ENCODE measurements around the gene FAM149B1. TPM values are rescaled to one million over a fixed set of nuclear protein-coding genes. Genes with fewer than 3 reads are reported as not detected.
"Not testable (repeated sequence)": the region's sequence is repeated elsewhere in the genome, so short reads cannot be mapped to it uniquely, and the experiment has no call there.

Gene FAM149B1
- total and polyA plus RNA-seq, 2 donors: 15.2 to 29.5 TPM

DNA sequence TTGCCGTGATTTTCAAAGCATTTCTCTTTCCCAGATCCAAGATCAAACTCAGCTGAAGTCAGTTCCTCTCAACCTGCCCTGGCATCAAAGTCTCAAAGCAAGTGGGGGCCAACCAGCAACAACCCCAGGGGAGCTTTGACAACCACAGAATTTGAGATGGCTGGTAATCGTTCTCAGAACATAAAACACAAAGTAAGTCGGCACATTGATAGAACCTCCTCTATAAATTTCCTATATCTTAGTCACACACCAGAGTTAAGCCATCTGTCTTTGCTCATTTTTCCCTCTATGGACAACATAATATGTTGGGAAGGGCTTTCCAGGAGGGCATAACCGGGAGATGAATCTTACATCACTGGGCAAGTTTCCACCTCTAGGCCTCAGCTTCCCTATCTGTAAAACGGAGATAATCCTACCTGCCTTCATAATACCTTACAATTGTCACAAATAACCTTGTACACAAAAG, 80.4 kb downstream of the FAM149B1 start:
- DNase-seq (ENCODE audit: low read depth in 6 of 9, low spot score in 9 of 9): no peak
- WGBS: 90% methylated on average over 5 of the region's 5 CpGs
- Histone ChIP-seq H3K27me3 (ENCODE audit: control insufficient read depth in 2 of 2, insufficient read depth in 1 of 2, low read length in 1 of 2) (no peaks in the 10 kb centered on the region), H3K9me3 (ENCODE audit: control insufficient read depth in 2 of 2, insufficient read depth in 1 of 2, low read length in 1 of 2) (no peaks in the 10 kb centered on the region), H3K36me3 (ENCODE audit: control insufficient read depth in 2 of 2, insufficient read depth in 2 of 2, low read length in 1 of 2) (peaks cover 9 to 37% of the 10 kb centered on the region in 2 donors), H3K4me1 (ENCODE audit: control insufficient read depth in 2 of 2, insufficient read depth in 2 of 2, low read length in 2 of 2) (peaks cover 19 to 38% of the 10 kb centered on the region in 2 donors), H3K27ac (ENCODE audit: low read depth in 1 of 2, low read length in 1 of 2) (peak overlapping the region in 1 of 2 donors; percentile 94), H3K4me3 (ENCODE audit: low read length in 2 of 2) (no peak overlapping the region)

DNA sequence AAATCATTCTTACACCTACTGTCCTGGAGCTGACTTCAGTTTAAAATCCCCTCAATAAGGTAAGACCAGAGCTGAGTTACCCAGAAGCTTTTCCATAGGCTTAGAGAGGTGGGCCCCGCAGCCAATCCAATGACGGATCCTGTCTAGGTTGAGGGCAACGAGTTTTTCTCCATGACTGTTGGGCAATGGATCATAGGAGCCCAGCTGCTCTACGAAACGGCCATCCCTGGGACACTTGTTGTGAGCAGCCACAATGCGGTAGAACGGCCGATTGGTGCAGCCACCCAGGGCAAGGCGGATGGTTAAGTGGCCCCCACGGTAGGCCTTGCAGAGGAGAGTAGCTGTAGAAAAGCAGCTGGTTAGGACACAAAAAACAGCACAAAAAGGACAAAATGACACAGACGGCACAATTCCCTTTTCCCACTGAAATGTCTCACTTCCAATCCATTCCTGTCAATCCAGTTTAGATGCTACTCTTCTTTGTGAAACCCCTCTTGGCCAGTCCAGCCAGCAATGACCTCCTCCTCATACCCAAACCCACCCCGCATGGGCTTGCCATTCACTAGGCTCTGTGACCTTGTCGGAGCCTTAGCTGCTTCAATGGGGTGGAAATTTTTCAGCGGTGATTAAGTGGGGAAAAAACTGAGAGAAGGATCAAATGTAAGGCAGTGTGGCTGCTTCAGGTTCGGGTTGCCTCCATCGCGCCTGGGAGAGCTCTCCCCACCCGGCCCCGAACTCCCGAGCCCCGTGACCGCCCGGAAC, 83.9 kb downstream of the FAM149B1 start:
- peak in 1 of 9 donors; percentile 2 for DNase-seq (ENCODE audit: low read depth in 6 of 9, low spot score in 9 of 9)
- no peaks in the 10 kb centered on the region for H3K27me3 ChIP-seq (ENCODE audit: control insufficient read depth in 2 of 2, insufficient read depth in 1 of 2, low read length in 1 of 2)
- 31% methylated on average over 23 of the region's 23 CpGs for WGBS
- peak overlapping the region; percentile 90 to 96 for H3K27ac ChIP-seq (ENCODE audit: low read depth in 1 of 2, low read length in 1 of 2)
- peaks cover 4 to 14% of the 10 kb centered on the region in 2 donors for H3K36me3 ChIP-seq (ENCODE audit: control insufficient read depth in 2 of 2, insufficient read depth in 2 of 2, low read length in 1 of 2)
- H3K9me3 ChIP-seq (ENCODE audit: control insufficient read depth in 2 of 2, insufficient read depth in 1 of 2, low read length in 1 of 2): no peaks in the 10 kb centered on the region
- H3K4me1 ChIP-seq (ENCODE audit: control insufficient read depth in 2 of 2, insufficient read depth in 2 of 2, low read length in 2 of 2): peaks cover 14 to 22% of the 10 kb centered on the region in 2 donors
- H3K4me3 ChIP-seq (ENCODE audit: low read length in 2 of 2): peak overlapping the region; percentile 80 to 91

DNA sequence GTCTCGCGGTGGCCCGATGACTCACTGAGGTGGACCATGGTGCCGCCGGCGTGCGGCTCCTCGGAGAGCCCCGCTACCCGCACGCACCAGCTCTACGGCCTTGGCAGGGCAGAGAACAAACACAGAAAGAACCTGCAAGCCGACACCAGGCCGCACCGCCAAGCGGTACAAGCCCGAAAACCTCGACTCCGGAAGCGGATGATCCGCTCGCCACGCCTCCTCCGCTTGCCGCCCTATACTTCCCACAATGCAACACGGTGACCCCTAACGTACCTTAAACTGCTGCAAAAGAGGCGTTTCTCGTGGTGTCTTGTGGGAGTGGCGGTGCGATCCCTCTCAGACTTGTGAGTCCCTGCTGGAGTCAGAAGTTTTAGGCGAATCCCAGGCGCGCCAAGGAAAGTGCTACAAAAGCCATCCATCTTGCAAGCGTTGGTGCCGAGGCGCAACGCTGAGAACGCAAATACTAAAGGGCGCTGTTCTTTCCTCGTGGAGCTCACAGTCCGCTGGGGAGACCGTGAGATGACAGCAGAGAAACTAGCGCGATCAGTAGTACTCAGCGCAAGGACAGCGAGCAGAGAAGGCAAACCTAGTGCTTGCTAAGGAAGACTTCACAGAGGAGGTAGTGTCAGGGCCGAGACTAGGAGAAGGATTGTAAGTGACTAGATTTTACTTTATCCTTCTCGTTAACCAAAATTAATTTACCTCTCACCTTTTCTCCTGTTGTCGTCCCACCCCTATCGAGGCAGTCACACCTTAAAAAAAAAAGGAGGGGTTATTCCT, 84.7 kb downstream of the FAM149B1 start, which contains the start of gene MRPS16:
Gene MRPS16, minus strand, starts transcription at position 200 of the 780 bp plus-strand sequence. Its CDS starts 162 bp downstream, at position 38.
- DNase-seq (ENCODE audit: low read depth in 6 of 9, low spot score in 9 of 9): peak; percentile 89 to 98 (median 96)
- Histone ChIP-seq H3K27me3 (ENCODE audit: control insufficient read depth in 2 of 2, insufficient read depth in 1 of 2, low read length in 1 of 2) (no peaks in the 10 kb centered on the region), H3K4me3 (ENCODE audit: low read length in 2 of 2) (peak within 1 kb of the TSS; percentile 80 to 91), H3K9me3 (ENCODE audit: control insufficient read depth in 2 of 2, insufficient read depth in 1 of 2, low read length in 1 of 2) (no peaks in the 10 kb centered on the region), H3K36me3 (ENCODE audit: control insufficient read depth in 2 of 2, insufficient read depth in 2 of 2, low read length in 1 of 2) (peaks cover 4 to 14% of the 10 kb centered on the region in 2 donors), H3K27ac (ENCODE audit: low read depth in 1 of 2, low read length in 1 of 2) (peak within 1 kb of the TSS; percentile 90 to 96), H3K4me1 (ENCODE audit: control insufficient read depth in 2 of 2, insufficient read depth in 2 of 2, low read length in 2 of 2) (peaks cover 12 to 20% of the 10 kb centered on the region in 2 donors)
- under 1% methylated on average over 51 of the region's 51 CpGs for WGBS

DNA sequence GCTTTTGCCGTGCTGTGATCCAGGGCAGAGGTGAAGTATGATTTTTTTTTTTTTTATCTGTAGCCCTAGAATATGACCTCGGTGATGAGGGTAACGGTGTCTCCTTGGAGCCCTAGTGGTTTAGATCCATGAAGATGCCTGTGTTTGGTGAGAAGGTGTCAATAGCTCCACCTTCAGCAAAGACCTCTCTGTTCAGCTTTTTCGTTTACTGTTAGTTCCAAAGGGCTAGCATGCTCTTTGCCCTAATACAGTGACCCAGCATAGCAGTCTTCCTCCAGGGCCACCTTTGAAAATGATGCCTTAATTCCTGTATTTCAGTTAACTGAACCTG, 85.3 kb downstream of the FAM149B1 start:
- WGBS: under 1% methylated on average over 4 of the region's 4 CpGs
- DNase-seq (ENCODE audit: low read depth in 6 of 9, low spot score in 9 of 9): peak in 1 of 9 donors; percentile 37
- H3K9me3 ChIP-seq (ENCODE audit: control insufficient read depth in 2 of 2, insufficient read depth in 1 of 2, low read length in 1 of 2): no peaks in the 10 kb centered on the region
- H3K36me3 ChIP-seq (ENCODE audit: control insufficient read depth in 2 of 2, insufficient read depth in 2 of 2, low read length in 1 of 2): peaks cover 4 to 14% of the 10 kb centered on the region in 2 donors
- H3K27ac ChIP-seq (ENCODE audit: low read depth in 1 of 2, low read length in 1 of 2): peak overlapping the region in 1 of 2 donors; percentile 90
- H3K4me1 ChIP-seq (ENCODE audit: control insufficient read depth in 2 of 2, insufficient read depth in 2 of 2, low read length in 2 of 2): peaks cover 8 to 17% of the 10 kb centered on the region in 2 donors
- H3K27me3 ChIP-seq (ENCODE audit: control insufficient read depth in 2 of 2, insufficient read depth in 1 of 2, low read length in 1 of 2): no peaks in the 10 kb centered on the region
- peak overlapping the region; percentile 80 to 91 for H3K4me3 ChIP-seq (ENCODE audit: low read length in 2 of 2)

DNA sequence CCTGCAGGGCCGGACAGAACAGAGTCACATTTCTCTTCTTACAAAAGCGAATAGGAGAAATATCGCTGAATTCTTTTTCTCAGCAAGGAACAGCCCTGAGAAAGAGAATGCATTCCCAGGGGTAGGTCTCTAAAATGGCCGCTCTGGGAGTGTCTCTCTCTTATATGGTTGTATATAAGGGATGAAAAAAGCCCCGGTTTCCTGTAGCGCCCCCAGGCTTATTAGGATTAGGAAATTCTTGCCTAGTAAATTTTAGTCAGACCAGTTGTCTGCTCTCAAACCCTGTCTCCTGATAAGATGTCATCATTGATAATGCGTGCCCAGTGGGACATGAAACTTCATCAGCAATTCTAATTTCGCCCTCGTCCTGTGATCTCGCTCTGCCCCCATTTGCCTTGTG, 90.7 kb downstream of the FAM149B1 start:
- H3K27me3 ChIP-seq (ENCODE audit: control insufficient read depth in 2 of 2, insufficient read depth in 1 of 2, low read length in 1 of 2); H3K9me3 ChIP-seq (ENCODE audit: control insufficient read depth in 2 of 2, insufficient read depth in 1 of 2, low read length in 1 of 2); H3K4me3 ChIP-seq (ENCODE audit: low read length in 2 of 2); H3K27ac ChIP-seq (ENCODE audit: low read depth in 1 of 2, low read length in 1 of 2); H3K4me1 ChIP-seq (ENCODE audit: control insufficient read depth in 2 of 2, insufficient read depth in 2 of 2, low read length in 2 of 2); DNase-seq (ENCODE audit: low read depth in 6 of 9, low spot score in 9 of 9); H3K36me3 ChIP-seq (ENCODE audit: control insufficient read depth in 2 of 2, insufficient read depth in 2 of 2, low read length in 1 of 2): not testable (repeated sequence)
- WGBS: 98% methylated on average over 10 of the region's 10 CpGs

DNA sequence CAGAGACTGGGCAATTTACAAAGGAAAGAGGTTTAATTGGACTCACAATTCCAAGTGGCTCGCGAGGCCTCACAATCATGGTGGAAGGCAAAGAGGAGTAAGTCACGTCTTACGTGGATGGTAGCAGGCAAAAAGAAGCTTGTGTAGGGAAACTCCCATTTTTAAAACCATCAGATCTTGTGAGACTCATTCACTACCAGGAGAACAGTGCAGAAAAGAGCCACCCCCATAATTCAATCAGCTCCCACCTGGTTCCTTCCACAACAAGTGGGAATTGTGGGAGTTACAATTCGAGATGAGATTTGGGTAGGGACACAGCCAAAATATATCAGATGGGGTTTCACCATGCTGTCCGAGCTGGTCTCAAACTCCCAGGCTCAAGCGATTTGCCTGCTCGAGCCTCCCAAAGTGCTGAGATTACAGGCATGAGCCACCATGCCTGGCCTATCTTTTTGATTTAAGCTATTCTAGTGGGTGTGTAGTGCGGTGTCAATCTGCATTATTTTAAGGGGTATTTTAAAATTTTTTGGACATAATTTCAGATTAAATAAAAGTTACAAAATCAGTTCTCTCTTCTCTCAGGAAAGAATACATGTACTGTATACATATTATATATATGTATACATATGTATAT, 93.6 kb downstream of the FAM149B1 start:
- Histone ChIP-seq H3K4me1 (ENCODE audit: control insufficient read depth in 2 of 2, insufficient read depth in 2 of 2, low read length in 2 of 2) (no peaks in the 10 kb centered on the region), H3K36me3 (ENCODE audit: control insufficient read depth in 2 of 2, insufficient read depth in 2 of 2, low read length in 1 of 2) (no peaks in the 10 kb centered on the region), H3K4me3 (ENCODE audit: low read length in 2 of 2) (no peak overlapping the region), H3K27me3 (ENCODE audit: control insufficient read depth in 2 of 2, insufficient read depth in 1 of 2, low read length in 1 of 2) (no peaks in the 10 kb centered on the region), H3K9me3 (ENCODE audit: control insufficient read depth in 2 of 2, insufficient read depth in 1 of 2, low read length in 1 of 2) (no peaks in the 10 kb centered on the region), H3K27ac (ENCODE audit: low read depth in 1 of 2, low read length in 1 of 2) (no peak overlapping the region)
- 96% methylated on average over 9 of the region's 9 CpGs for WGBS
- DNase-seq (ENCODE audit: low read depth in 6 of 9, low spot score in 9 of 9): no peak

DNA sequence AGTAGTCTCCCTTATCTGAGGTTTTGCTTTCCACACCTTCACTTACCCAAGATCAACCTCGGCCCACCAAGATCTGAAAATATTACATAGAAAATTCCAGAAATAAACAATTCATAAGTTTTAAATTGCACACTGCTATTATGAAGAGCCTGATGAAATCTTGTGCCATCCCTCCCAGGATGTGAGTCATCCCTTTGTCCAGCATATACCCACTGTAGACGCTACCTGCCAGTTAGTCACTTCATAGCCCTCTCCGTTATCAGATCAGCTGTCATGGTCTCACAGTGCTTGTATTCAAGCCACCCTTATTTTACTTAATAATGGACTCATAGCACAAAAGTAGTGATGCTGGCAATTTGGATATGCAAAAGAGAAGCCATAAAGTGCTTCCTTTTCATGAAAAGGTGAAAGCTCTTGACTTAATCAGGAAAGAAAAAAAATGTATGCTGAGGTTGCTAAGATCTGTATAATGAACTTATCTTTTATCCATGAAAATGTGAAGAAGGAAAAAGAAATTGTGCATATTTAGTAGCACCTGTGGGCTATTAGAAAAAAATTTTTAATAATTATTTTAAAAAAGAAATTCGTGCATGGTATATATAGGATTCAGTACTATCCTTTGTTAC, 94.3 kb downstream of the FAM149B1 start:
- H3K27me3 ChIP-seq (ENCODE audit: control insufficient read depth in 2 of 2, insufficient read depth in 1 of 2, low read length in 1 of 2): no peaks in the 10 kb centered on the region
- H3K9me3 ChIP-seq (ENCODE audit: control insufficient read depth in 2 of 2, insufficient read depth in 1 of 2, low read length in 1 of 2): no peaks in the 10 kb centered on the region
- H3K4me1 ChIP-seq (ENCODE audit: control insufficient read depth in 2 of 2, insufficient read depth in 2 of 2, low read length in 2 of 2): no peaks in the 10 kb centered on the region
- no peaks in the 10 kb centered on the region for H3K36me3 ChIP-seq (ENCODE audit: control insufficient read depth in 2 of 2, insufficient read depth in 2 of 2, low read length in 1 of 2)
- no peak overlapping the region for H3K4me3 ChIP-seq (ENCODE audit: low read length in 2 of 2)
- no peak for DNase-seq (ENCODE audit: low read depth in 6 of 9, low spot score in 9 of 9)
- no peak overlapping the region for H3K27ac ChIP-seq (ENCODE audit: low read depth in 1 of 2, low read length in 1 of 2)
- WGBS: 90% methylated on average over 4 of the region's 4 CpGs

DNA sequence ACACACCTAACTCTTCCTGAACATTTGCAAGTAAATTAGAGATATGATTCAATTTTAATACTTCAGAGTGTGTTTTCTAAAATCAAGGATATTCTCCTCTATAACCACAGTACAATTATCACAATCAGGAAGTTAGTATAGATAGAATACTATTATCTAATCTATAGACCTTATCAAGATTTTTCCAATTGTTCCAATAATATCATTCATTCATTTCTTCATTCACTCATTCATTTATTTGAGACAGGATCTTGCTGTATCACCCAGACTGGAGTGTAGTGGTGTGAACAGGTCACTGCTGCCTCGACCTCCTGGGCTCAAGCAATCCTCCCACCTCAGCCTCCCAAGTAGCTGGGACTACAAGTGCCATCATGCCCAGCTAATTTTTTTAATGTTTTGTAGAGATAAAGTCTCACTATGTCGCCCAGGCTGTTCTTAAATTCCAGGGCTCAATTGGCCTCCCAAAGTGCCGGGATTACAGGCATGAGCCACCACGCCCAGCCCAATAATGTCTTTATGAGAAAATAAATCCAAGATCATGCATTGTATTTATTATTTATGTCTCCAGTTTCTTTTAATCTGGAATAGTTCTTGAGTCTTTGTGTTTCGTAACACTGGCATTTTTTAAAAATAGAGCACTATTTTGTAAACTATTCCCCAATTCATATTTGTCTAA, 95.1 kb downstream of the FAM149B1 start:
- 92% methylated on average over 5 of the region's 5 CpGs for WGBS

More for the DNA sequence above, 95.1 kb downstream of the FAM149B1 start:
- no peaks in the 10 kb centered on the region for H3K9me3 ChIP-seq (ENCODE audit: control insufficient read depth in 2 of 2, insufficient read depth in 1 of 2, low read length in 1 of 2)
- H3K4me1 ChIP-seq (ENCODE audit: control insufficient read depth in 2 of 2, insufficient read depth in 2 of 2, low read length in 2 of 2): no peaks in the 10 kb centered on the region
- DNase-seq (ENCODE audit: low read depth in 6 of 9, low spot score in 9 of 9): no peak
- no peaks in the 10 kb centered on the region for H3K36me3 ChIP-seq (ENCODE audit: control insufficient read depth in 2 of 2, insufficient read depth in 2 of 2, low read length in 1 of 2)
- H3K27ac ChIP-seq (ENCODE audit: low read depth in 1 of 2, low read length in 1 of 2): no peak overlapping the region
- no peaks in the 10 kb centered on the region for H3K27me3 ChIP-seq (ENCODE audit: control insufficient read depth in 2 of 2, insufficient read depth in 1 of 2, low read length in 1 of 2)
- no peak overlapping the region for H3K4me3 ChIP-seq (ENCODE audit: low read length in 2 of 2)
